Astrocyte (in vitro differentiated cells and primary cell): ENCODE results near the gene ATP2C2. TPM values are rescaled to one million over a fixed set of nuclear protein-coding genes. Genes with fewer than 3 reads are reported as not detected.
"Not testable (repeated sequence)": the region's sequence is repeated elsewhere in the genome, so short reads cannot be mapped to it uniquely, and the experiment has no call there.

Experiments used
- DNase-seq: peaks from one replicate; pipeline ENCODE4 v3.0.0-alpha.2; 2010; ENCODE audit warnings: low read depth
- FAIRE-seq: peaks from 2 replicates; lab custom pipeline; 2011; peaks lifted over from hg19 to GRCh38; lab: Jason Lieb, UNC
- H2AFZ ChIP-seq: 2 replicates; pipeline ENCODE4 v1.6.0; 2012; ENCODE audit warnings: low read depth, low read length, inconsistent platforms
- H3K27ac ChIP-seq: 2 replicates; pipeline ENCODE4 v1.5.1; 2011; ENCODE audit warnings: low read depth, low read length, inconsistent platforms
- H3K27me3 ChIP-seq: 2 replicates; pipeline ENCODE4 v1.6.0; 2011; ENCODE audit warnings: low read length, inconsistent platforms; ENCODE audit not compliant: insufficient read depth
- H3K36me3 ChIP-seq: 2 replicates; pipeline ENCODE4 v1.5.1; 2011; ENCODE audit warnings: low read length, inconsistent platforms; ENCODE audit not compliant: insufficient read depth
- H3K4me1 ChIP-seq: 2 replicates; pipeline ENCODE4 v1.5.1; 2011; ENCODE audit warnings: low read length, inconsistent platforms; ENCODE audit not compliant: insufficient read depth
- H3K4me2 ChIP-seq: 2 replicates; pipeline ENCODE4 v1.6.0; 2012; ENCODE audit warnings: low read length, inconsistent platforms
- H3K4me3 ChIP-seq: 2 replicates; pipeline ENCODE4 v1.5.1; 2011; ENCODE audit warnings: low read depth, mild to moderate bottlenecking, low read length, inconsistent platforms; ENCODE audit not compliant: insufficient read depth
- H3K79me2 ChIP-seq: 2 replicates; pipeline ENCODE4 v1.6.0; 2012; ENCODE audit warnings: mild to moderate bottlenecking, low read length, inconsistent platforms; ENCODE audit not compliant: insufficient read depth
- H3K9ac ChIP-seq: 2 replicates; pipeline ENCODE4 v1.6.0; 2012; ENCODE audit warnings: mild to moderate bottlenecking, low read length, inconsistent platforms
- H3K9me3 ChIP-seq: 2 replicates; pipeline ENCODE4 v1.5.1; 2012; ENCODE audit warnings: low read depth, mild to moderate bottlenecking, low read length, inconsistent platforms; ENCODE audit not compliant: insufficient read depth
- H4K20me1 ChIP-seq: 2 replicates; pipeline ENCODE4 v1.6.0; 2012; ENCODE audit warnings: low read length, inconsistent platforms; ENCODE audit not compliant: insufficient read depth
- H3K27ac Mint-ChIP-seq: one replicate; pipeline ENCODE4 v1.8.0; 2021; ENCODE audit warnings: mild to moderate bottlenecking, mixed read lengths; ENCODE audit not compliant: unreplicated experiment
- H3K27me3 Mint-ChIP-seq: one replicate; pipeline ENCODE4 v1.8.0; 2021; ENCODE audit warnings: low read depth, mixed read lengths; ENCODE audit not compliant: unreplicated experiment
- H3K36me3 Mint-ChIP-seq: one replicate; pipeline ENCODE4 v1.8.0; 2021; ENCODE audit warnings: low read depth, mixed read lengths; ENCODE audit not compliant: unreplicated experiment
- H3K4me1 Mint-ChIP-seq: one replicate; pipeline ENCODE4 v1.8.0; 2021; ENCODE audit warnings: low read depth, mixed read lengths; ENCODE audit not compliant: unreplicated experiment
- H3K4me3 Mint-ChIP-seq: one replicate; pipeline ENCODE4 v1.8.0; 2021; ENCODE audit warnings: mild to moderate bottlenecking, moderate library complexity, mixed read lengths; ENCODE audit not compliant: unreplicated experiment
- H3K9me3 Mint-ChIP-seq: one replicate; pipeline ENCODE4 v1.8.0; 2021; ENCODE audit warnings: mild to moderate bottlenecking, mixed read lengths; ENCODE audit not compliant: unreplicated experiment
- CTCF ChIP-seq: IDR thresholded peaks from 2 replicates; pipeline ENCODE4 v1.5.1; 2011; ENCODE audit warnings: low read depth, mild to moderate bottlenecking, inconsistent platforms, low read length, moderate library complexity; ENCODE audit not compliant: insufficient read depth
- EZH2 ChIP-seq: IDR thresholded peaks from 2 replicates; pipeline ENCODE4 v1.6.1; 2012; ENCODE audit warnings: mild to moderate bottlenecking, low read length, inconsistent platforms; ENCODE audit not compliant: insufficient read depth
- total RNA-seq: library from RNA; stranded (reverse); gene quantifications from 2 replicates; pipeline ENCODE4 v1.2.1, GENCODE V29; 2021

ATP2C2 gene
- total RNA-seq, 1 donor from 2014 or later: 0.41 TPM

- no peak overlapping the region for H3K27ac Mint-ChIP-seq
- no peak overlapping the region for H3K4me3 ChIP-seq
- no peak overlapping the region for H2AFZ ChIP-seq
- no peaks in the 10 kb centered on the region for H3K79me2 ChIP-seq
- H3K4me3 Mint-ChIP-seq: no peak overlapping the region
- H3K4me1 ChIP-seq: no peaks in the 10 kb centered on the region
- H3K36me3 Mint-ChIP-seq: no peaks in the 10 kb centered on the region
- H3K9me3 Mint-ChIP-seq: peaks cover 19% of the 10 kb centered on the region
- H3K9ac ChIP-seq: no peak overlapping the region
- no peak overlapping the region for H3K27ac ChIP-seq
- no peaks in the 10 kb centered on the region for H4K20me1 ChIP-seq
- peaks cover 18% of the 10 kb centered on the region for H3K27me3 Mint-ChIP-seq
- no peak for DNase-seq
- no peak overlapping the region for H3K4me2 ChIP-seq
- no peaks in the 10 kb centered on the region for H3K9me3 ChIP-seq
- no peak for FAIRE-seq
- no peak for TF ChIP-seq EZH2
- TF ChIP-seq CTCF: no peak
- H3K36me3 ChIP-seq: no peaks in the 10 kb centered on the region
- H3K27me3 ChIP-seq: peaks cover 4% of the 10 kb centered on the region
- peaks cover 5% of the 10 kb centered on the region for H3K4me1 Mint-ChIP-seq
These were observed 33.9 kb upstream of the ATP2C2 start for GRCh38 chr16:84334482-84334881.

- H3K9me3 Mint-ChIP-seq, H3K36me3 ChIP-seq, H3K4me3 ChIP-seq, H3K4me1 ChIP-seq, H2AFZ ChIP-seq, H3K4me2 ChIP-seq, H3K27ac Mint-ChIP-seq, H3K9ac ChIP-seq, H3K9me3 ChIP-seq, H3K27ac ChIP-seq, H3K4me3 Mint-ChIP-seq, H3K79me2 ChIP-seq, H4K20me1 ChIP-seq, DNase-seq, H3K36me3 Mint-ChIP-seq, H3K27me3 ChIP-seq, FAIRE-seq, H3K4me1 Mint-ChIP-seq: not testable (repeated sequence)
- H3K27me3 Mint-ChIP-seq: peaks cover 28% of the 10 kb centered on the region
These were observed 31.1 kb upstream of the ATP2C2 start for GRCh38 chr16:84337236-84337635.

GRCh38 chr16:84339311-84339710, 29.0 kb upstream of the ATP2C2 start:
- TF ChIP-seq CTCF: no peak
- no peak for TF ChIP-seq EZH2
- no peak overlapping the region for H3K9ac ChIP-seq
- no peak overlapping the region for H3K4me2 ChIP-seq
- no peak for FAIRE-seq
- no peaks in the 10 kb centered on the region for H3K79me2 ChIP-seq
- no peaks in the 10 kb centered on the region for H4K20me1 ChIP-seq
- no peaks in the 10 kb centered on the region for H3K9me3 ChIP-seq
- no peak overlapping the region for H2AFZ ChIP-seq
- no peaks in the 10 kb centered on the region for H3K4me1 ChIP-seq
- Mint-ChIP-seq H3K27ac (no peak overlapping the region), H3K4me3 (no peak overlapping the region), H3K4me1 (no peaks in the 10 kb centered on the region), H3K27me3 (peaks cover 29% of the 10 kb centered on the region), H3K9me3 (peaks cover 9% of the 10 kb centered on the region), H3K36me3 (peaks cover 2% of the 10 kb centered on the region)
- H3K27ac ChIP-seq: no peak overlapping the region
- DNase-seq: no peak
- H3K36me3 ChIP-seq: no peaks in the 10 kb centered on the region
- H3K27me3 ChIP-seq: peaks cover 6% of the 10 kb centered on the region
- no peak overlapping the region for H3K4me3 ChIP-seq
